HEK293 (cell line): ENCODE results near the gene LHX6.

Experiments
- SETDB1 ChIP-seq: IDR thresholded peaks from one replicate; pipeline ENCODE4 v1.6.1; 2017; ENCODE audit warnings: mild to moderate bottlenecking, low read length, moderate library complexity, mixed read lengths; ENCODE audit not compliant: insufficient read length
- ZFP37 ChIP-seq: fragments of 450-650 bp; formaldehyde crosslinking; IDR thresholded peaks from 2 replicates; pipeline ENCODE4 v1.5.1; 2016; ENCODE audit warnings: missing biosample characterization, missing genetic modification characterization
- ZNF146 ChIP-seq: fragments of 450-650 bp; formaldehyde crosslinking; IDR thresholded peaks from 2 replicates; pipeline ENCODE4 v1.5.1; 2016; ENCODE audit warnings: missing biosample characterization, missing genetic modification characterization
- ZNF350 ChIP-seq: fragments of 450-650 bp; formaldehyde crosslinking; IDR thresholded peaks from 2 replicates; pipeline ENCODE4 v1.5.0; 2017; ENCODE audit warnings: missing biosample characterization, mild to moderate bottlenecking, missing genetic modification characterization
- ZNF433 ChIP-seq: fragments of 450-650 bp; formaldehyde crosslinking; IDR thresholded peaks from 2 replicates; pipeline ENCODE4 v1.5.1; 2016; ENCODE audit warnings: missing biosample characterization, missing genetic modification characterization, low read depth
- ZNF626 ChIP-seq: fragments of 450-650 bp; sonication (Bioruptor Pico); formaldehyde crosslinking; IDR thresholded peaks from 2 replicates; pipeline ENCODE4 v1.5.1; 2018; ENCODE audit warnings: missing biosample characterization, missing genetic modification characterization, inconsistent platforms
- TF ChIP-seq, protein P1 (sequence below): fragments of 450-650 bp; formaldehyde crosslinking; IDR thresholded peaks from 2 replicates; pipeline ENCODE4 v1.5.1; 2016; ENCODE audit warnings: missing biosample characterization, missing genetic modification characterization
- TF ChIP-seq, protein P2 (sequence below): sonication (generic); formaldehyde crosslinking; IDR thresholded peaks from 2 replicates; pipeline ENCODE4 v1.8.1; 2022; ENCODE audit warnings: mild to moderate bottlenecking, moderate library complexity, missing genetic modification reagents
- TF ChIP-seq, protein P3 (sequence below): fragments of 450-650 bp; formaldehyde crosslinking; IDR thresholded peaks from 2 replicates; pipeline ENCODE4 v1.5.1; 2016; ENCODE audit warnings: missing biosample characterization, missing genetic modification characterization
- TF ChIP-seq, protein P4 (sequence below): fragments of 450-650 bp; formaldehyde crosslinking; IDR thresholded peaks from 2 replicates; pipeline ENCODE4 v1.5.1; 2017; ENCODE audit warnings: missing biosample characterization, missing genetic modification characterization
- TF ChIP-seq, protein P5 (sequence below): fragments of 450-650 bp; formaldehyde crosslinking; optimal IDR thresholded peaks from 2 replicates; pipeline ENCODE3; 2016; ENCODE audit warnings: missing biosample characterization, mild to moderate bottlenecking, missing genetic modification characterization

DNA sequence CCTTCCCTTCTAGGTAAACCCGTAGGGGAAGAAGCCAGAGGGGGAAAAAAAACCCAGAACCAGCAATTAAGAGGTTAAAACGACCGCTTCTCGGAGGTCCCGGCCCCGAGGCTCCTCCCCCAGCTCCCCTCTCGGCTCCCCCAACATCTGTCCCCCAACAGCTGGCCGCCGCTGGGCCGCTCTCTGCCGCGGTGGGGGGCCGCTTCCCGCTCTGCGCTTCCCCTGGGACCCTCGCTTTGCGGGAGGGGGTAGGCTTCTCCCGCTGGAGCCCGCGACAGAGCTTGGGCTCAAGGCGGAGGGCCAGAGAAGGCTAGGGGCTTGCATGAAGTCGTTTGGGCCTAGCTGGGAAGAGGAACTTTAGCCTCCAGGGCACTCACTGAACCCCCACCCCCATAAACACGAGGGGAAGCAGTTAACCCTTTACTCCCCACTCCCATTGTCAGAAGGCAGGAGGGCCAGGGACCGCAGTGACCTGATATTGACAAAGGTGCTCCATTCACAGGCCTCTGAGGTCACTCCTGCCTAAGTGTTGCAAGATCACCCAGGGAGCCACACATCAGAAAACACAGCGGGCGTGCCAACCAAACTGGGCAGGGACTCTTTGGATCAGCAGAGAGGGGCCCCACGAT lies 7.5 kb downstream of the LHX6 start:
- TF ChIP-seq, protein P1, sequence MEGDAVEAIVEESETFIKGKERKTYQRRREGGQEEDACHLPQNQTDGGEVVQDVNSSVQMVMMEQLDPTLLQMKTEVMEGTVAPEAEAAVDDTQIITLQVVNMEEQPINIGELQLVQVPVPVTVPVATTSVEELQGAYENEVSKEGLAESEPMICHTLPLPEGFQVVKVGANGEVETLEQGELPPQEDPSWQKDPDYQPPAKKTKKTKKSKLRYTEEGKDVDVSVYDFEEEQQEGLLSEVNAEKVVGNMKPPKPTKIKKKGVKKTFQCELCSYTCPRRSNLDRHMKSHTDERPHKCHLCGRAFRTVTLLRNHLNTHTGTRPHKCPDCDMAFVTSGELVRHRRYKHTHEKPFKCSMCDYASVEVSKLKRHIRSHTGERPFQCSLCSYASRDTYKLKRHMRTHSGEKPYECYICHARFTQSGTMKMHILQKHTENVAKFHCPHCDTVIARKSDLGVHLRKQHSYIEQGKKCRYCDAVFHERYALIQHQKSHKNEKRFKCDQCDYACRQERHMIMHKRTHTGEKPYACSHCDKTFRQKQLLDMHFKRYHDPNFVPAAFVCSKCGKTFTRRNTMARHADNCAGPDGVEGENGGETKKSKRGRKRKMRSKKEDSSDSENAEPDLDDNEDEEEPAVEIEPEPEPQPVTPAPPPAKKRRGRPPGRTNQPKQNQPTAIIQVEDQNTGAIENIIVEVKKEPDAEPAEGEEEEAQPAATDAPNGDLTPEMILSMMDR (tag by site-specific recombination): no peak
- no peak for TF ChIP-seq ZNF350 (tag by site-specific recombination)
- TF ChIP-seq, protein P2, sequence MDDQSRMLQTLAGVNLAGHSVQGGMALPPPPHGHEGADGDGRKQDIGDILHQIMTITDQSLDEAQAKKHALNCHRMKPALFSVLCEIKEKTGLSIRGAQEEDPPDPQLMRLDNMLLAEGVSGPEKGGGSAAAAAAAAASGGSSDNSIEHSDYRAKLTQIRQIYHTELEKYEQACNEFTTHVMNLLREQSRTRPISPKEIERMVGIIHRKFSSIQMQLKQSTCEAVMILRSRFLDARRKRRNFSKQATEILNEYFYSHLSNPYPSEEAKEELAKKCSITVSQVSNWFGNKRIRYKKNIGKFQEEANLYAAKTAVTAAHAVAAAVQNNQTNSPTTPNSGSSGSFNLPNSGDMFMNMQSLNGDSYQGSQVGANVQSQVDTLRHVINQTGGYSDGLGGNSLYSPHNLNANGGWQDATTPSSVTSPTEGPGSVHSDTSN: no peak
- TF ChIP-seq, protein P3, sequence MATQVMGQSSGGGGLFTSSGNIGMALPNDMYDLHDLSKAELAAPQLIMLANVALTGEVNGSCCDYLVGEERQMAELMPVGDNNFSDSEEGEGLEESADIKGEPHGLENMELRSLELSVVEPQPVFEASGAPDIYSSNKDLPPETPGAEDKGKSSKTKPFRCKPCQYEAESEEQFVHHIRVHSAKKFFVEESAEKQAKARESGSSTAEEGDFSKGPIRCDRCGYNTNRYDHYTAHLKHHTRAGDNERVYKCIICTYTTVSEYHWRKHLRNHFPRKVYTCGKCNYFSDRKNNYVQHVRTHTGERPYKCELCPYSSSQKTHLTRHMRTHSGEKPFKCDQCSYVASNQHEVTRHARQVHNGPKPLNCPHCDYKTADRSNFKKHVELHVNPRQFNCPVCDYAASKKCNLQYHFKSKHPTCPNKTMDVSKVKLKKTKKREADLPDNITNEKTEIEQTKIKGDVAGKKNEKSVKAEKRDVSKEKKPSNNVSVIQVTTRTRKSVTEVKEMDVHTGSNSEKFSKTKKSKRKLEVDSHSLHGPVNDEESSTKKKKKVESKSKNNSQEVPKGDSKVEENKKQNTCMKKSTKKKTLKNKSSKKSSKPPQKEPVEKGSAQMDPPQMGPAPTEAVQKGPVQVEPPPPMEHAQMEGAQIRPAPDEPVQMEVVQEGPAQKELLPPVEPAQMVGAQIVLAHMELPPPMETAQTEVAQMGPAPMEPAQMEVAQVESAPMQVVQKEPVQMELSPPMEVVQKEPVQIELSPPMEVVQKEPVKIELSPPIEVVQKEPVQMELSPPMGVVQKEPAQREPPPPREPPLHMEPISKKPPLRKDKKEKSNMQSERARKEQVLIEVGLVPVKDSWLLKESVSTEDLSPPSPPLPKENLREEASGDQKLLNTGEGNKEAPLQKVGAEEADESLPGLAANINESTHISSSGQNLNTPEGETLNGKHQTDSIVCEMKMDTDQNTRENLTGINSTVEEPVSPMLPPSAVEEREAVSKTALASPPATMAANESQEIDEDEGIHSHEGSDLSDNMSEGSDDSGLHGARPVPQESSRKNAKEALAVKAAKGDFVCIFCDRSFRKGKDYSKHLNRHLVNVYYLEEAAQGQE (tag by site-specific recombination): no peak
- TF ChIP-seq, protein P4, sequence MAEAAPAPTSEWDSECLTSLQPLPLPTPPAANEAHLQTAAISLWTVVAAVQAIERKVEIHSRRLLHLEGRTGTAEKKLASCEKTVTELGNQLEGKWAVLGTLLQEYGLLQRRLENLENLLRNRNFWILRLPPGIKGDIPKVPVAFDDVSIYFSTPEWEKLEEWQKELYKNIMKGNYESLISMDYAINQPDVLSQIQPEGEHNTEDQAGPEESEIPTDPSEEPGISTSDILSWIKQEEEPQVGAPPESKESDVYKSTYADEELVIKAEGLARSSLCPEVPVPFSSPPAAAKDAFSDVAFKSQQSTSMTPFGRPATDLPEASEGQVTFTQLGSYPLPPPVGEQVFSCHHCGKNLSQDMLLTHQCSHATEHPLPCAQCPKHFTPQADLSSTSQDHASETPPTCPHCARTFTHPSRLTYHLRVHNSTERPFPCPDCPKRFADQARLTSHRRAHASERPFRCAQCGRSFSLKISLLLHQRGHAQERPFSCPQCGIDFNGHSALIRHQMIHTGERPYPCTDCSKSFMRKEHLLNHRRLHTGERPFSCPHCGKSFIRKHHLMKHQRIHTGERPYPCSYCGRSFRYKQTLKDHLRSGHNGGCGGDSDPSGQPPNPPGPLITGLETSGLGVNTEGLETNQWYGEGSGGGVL (tag by site-specific recombination): no peak
- no peak for TF ChIP-seq ZNF626 (tag by site-specific recombination)
- TF ChIP-seq ZNF146 (tag by site-specific recombination): no peak
- no peak for TF ChIP-seq SETDB1
- TF ChIP-seq ZNF433 (tag by site-specific recombination): no peak
- TF ChIP-seq, protein P5, sequence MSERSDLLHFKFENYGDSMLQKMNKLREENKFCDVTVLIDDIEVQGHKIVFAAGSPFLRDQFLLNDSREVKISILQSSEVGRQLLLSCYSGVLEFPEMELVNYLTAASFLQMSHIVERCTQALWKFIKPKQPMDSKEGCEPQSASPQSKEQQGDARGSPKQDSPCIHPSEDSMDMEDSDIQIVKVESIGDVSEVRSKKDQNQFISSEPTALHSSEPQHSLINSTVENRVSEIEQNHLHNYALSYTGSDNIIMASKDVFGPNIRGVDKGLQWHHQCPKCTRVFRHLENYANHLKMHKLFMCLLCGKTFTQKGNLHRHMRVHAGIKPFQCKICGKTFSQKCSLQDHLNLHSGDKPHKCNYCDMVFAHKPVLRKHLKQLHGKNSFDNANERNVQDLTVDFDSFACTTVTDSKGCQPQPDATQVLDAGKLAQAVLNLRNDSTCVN (tag by site-specific recombination): no peak
- no peak for TF ChIP-seq ZFP37 (tag by site-specific recombination)
